ENCODE results near the gene ANGPTL7.

GRCh38 chr1:11197359-11197758 lies 8.2 kb downstream of the ANGPTL7 start:
- TF ChIP-seq CTCF (IDR thresholded peaks at IDR 0.05): no peak
- no peak for TF ChIP-seq POLR2A (IDR thresholded peaks at IDR 0.05)

All from Peyer's patch (tissue), 4 donors.